HCT116 (cell line): ENCODE data around the gene HDAC5. TPM values are rescaled to one million over a fixed set of nuclear protein-coding genes. Genes with fewer than 3 reads are reported as not detected.
A peak's percentile ranks its signal among the peaks of the same experiment; 100 is the strongest.

Experiments used
- ATAC-seq: fragments of 200-7000 bp; cut with Tn5 transposase; 2 replicates; pipeline ENCODE4 v1.9.1; 2020; ENCODE audit warnings: mild to moderate bottlenecking, moderate library complexity
- BruUV-seq: library from RNA; stranded (reverse); fragments of 400-500 nt; replicated peaks from 2 replicates; lab custom pipeline; 2021; lab: Mats Ljungman, UMichigan
- CTCF ChIA-PET: fragments of 300-600 bp; sonication (Branson Sonifier 250); formaldehyde crosslinking; loops from one replicate; lab custom pipeline; 2021; ENCODE audit warnings: antibody characterized with exemption; lab: Charles Lee
- POLR2A ChIA-PET: fragments of 300-600, 350-600 bp; sonication (Branson Sonifier 250); formaldehyde crosslinking; loops from one replicate; lab custom pipeline; 2021; ENCODE audit warnings: antibody characterized with exemption; lab: Charles Lee
- RAD21 ChIA-PET, 2 experiments: fragments of 300-600 bp; sonication (Branson Sonifier 250); formaldehyde crosslinking; loops; one replicate each; lab custom pipeline; 2023; ENCODE audit warnings: low total read pairs in 2 of 2; ENCODE audit not compliant: uncharacterized antibody in 2 of 2, unreplicated experiment in 2 of 2, low non-redundant PET in 1 of 2; lab: Charles Lee
- DNase-seq: peaks from one replicate; pipeline ENCODE4 v3.0.0-alpha.2; 2010; ENCODE audit warnings: low read depth, low spot score
- H2AFZ ChIP-seq: fragments of 200-600 bp; shearing (Covaris generic), sonication (generic); 2 replicates; pipeline ENCODE4 v1.6.1; 2017; ENCODE audit warnings: low read depth, mixed run types, mixed read lengths, antibody characterized with exemption, low read length; ENCODE audit not compliant: poor library complexity, severe bottlenecking
- H3K27ac ChIP-seq: 2 replicates; pipeline ENCODE4 v1.5.1; 2012; ENCODE audit warnings: low read depth, low read length
- H3K27me3 ChIP-seq: fragments of 200-600 bp; sonication (generic); 2 replicates; pipeline ENCODE4 v1.6.1; 2016; ENCODE audit warnings: mixed run types, low read length, mixed read lengths; ENCODE audit not compliant: insufficient read depth
- H3K36me3 ChIP-seq, 2 experiments: fragments of 200-500 bp in 1 of 2; fragments of 200-600 bp in 1 of 2; sonication (Bioruptor generic) in 1 of 2; sonication (generic) in 1 of 2; 2 replicates each; pipeline versions ENCODE4 v1.5.1 to v1.6.1; 2014 to 2016; ENCODE audit warnings: low read length in 2 of 2, inconsistent platforms in 1 of 2, mixed read lengths in 1 of 2, mixed run types in 1 of 2; ENCODE audit not compliant: insufficient read depth in 2 of 2, control insufficient read depth in 1 of 2
- H3K4me1 ChIP-seq, 2 experiments: fragments of 200-600 bp in 1 of 2; sonication (generic) in 1 of 2; 2 replicates each; pipeline versions ENCODE4 v1.5.1 to v1.6.1; 2012 to 2017; ENCODE audit warnings: low read length in 2 of 2, inconsistent platforms in 1 of 2, mild to moderate bottlenecking in 1 of 2, mixed read lengths in 1 of 2, mixed run types in 1 of 2, moderate library complexity in 1 of 2; ENCODE audit not compliant: insufficient read depth in 2 of 2, control insufficient read depth in 1 of 2
- H3K4me2 ChIP-seq: fragments of 200-600 bp; sonication (generic); 2 replicates; pipeline ENCODE4 v1.6.1; 2017; ENCODE audit warnings: mixed run types, low read length, mixed read lengths
- H3K4me3 ChIP-seq, 2 experiments: fragments of 200-600 bp in 1 of 2; sonication (generic) in 1 of 2; replicated peaks in 1 of 2; 2 replicates each; pipeline ENCODE4 v1.5.1; 2011 to 2016; ENCODE audit warnings: low read length in 2 of 2, control low read depth in 1 of 2, low read depth in 1 of 2, mild to moderate bottlenecking in 1 of 2, mixed read lengths in 1 of 2, mixed run types in 1 of 2
- H3K79me2 ChIP-seq: fragments of 200-600 bp; sonication (generic); 2 replicates; pipeline ENCODE4 v1.6.1; 2017; ENCODE audit warnings: mild to moderate bottlenecking, mixed run types, low read length, moderate library complexity, mixed read lengths; ENCODE audit not compliant: insufficient read depth
- H3K9ac ChIP-seq: fragments of 200-600 bp; sonication (generic); 2 replicates; pipeline ENCODE4 v1.6.1; 2016; ENCODE audit warnings: low read length, mixed read lengths
- H3K9me2 ChIP-seq: fragments of 200-600 bp; sonication (generic), shearing (Covaris generic); 2 replicates; pipeline ENCODE4 v1.6.1; 2017; ENCODE audit warnings: mixed run types, mild to moderate bottlenecking, moderate library complexity; ENCODE audit not compliant: insufficient read depth
- H3K9me3 ChIP-seq, 2 experiments: fragments of 200-500 bp in 1 of 2; fragments of 200-600 bp in 1 of 2; sonication (Bioruptor generic) in 1 of 2; sonication (generic) in 1 of 2; 2 replicates each; pipeline ENCODE4 v1.6.1; 2014 to 2017; ENCODE audit warnings: low read length in 2 of 2, mixed read lengths in 2 of 2, inconsistent platforms in 1 of 2, low read depth in 1 of 2, mild to moderate bottlenecking in 1 of 2, mixed run types in 1 of 2, moderate library complexity in 1 of 2; ENCODE audit not compliant: control insufficient read depth in 1 of 2, insufficient read depth in 1 of 2
- H4K20me1 ChIP-seq: fragments of 200-600 bp; sonication (generic), shearing (Covaris generic); 2 replicates; pipeline ENCODE4 v1.6.1; 2017; ENCODE audit warnings: mixed run types, mild to moderate bottlenecking, moderate library complexity; ENCODE audit not compliant: insufficient read depth
- ELF1 ChIP-seq: IDR thresholded peaks from 2 replicates; pipeline ENCODE4 v1.6.1; 2012; ENCODE audit warnings: low read depth, borderline replicate concordance
- JUND ChIP-seq: IDR thresholded peaks from 2 replicates; pipeline ENCODE4 v1.6.1; 2012
- POLR2A ChIP-seq: IDR thresholded peaks from 2 replicates; pipeline ENCODE4 v1.7.0; 2011; ENCODE audit warnings: borderline replicate concordance; ENCODE audit not compliant: insufficient read depth, insufficient read length; ENCODE audit errors: extremely low read depth
- SIN3A ChIP-seq: IDR thresholded peaks from 2 replicates; pipeline ENCODE4 v1.6.1; 2012; ENCODE audit warnings: low read depth
- SP1 ChIP-seq: IDR thresholded peaks from 2 replicates; pipeline ENCODE4 v1.6.1; 2012; ENCODE audit warnings: low read depth
- TCF7L2 ChIP-seq: IDR thresholded peaks from 2 replicates; pipeline ENCODE4 v1.7.0; 2011; ENCODE audit warnings: borderline replicate concordance, inconsistent platforms; ENCODE audit not compliant: insufficient read depth, insufficient read length; ENCODE audit errors: extremely low read depth
- ZBTB33 ChIP-seq: IDR thresholded peaks from 2 replicates; pipeline ENCODE4 v1.6.1; 2011; ENCODE audit warnings: mild to moderate bottlenecking, low read length, moderate library complexity; ENCODE audit not compliant: insufficient replicate concordance; ENCODE audit errors: extremely low read depth
- ZFX ChIP-seq: fragments of 450-650 bp; IDR thresholded peaks from 2 replicates; pipeline ENCODE4 v1.6.1; 2017
- intact Hi-C: fragments of 100-400 bp; cut with micrococcal nuclease; formaldehyde crosslinking; loops from 2 replicates; pipeline ENCODE4 v1.10.0; 2022
- total RNA-seq: library from RNA; stranded (reverse); gene quantifications from one replicate; pipeline ENCODE4 v1.2.1, GENCODE V29; 2021; ENCODE audit not compliant: unreplicated experiment

The HDAC5 gene
- total RNA-seq, 1 experiment from 2014 or later: 32.9 TPM

- ChIA-PET POLR2A (no interaction called here), CTCF (no interaction called here), RAD21 (no interaction called here)
- TF ChIP-seq ZFX: no peak
- no peak for TF ChIP-seq SP1
- no peak for TF ChIP-seq ZBTB33
- no peak for TF ChIP-seq ELF1
- no peak for TF ChIP-seq TCF7L2
- TF ChIP-seq SIN3A: no peak
- TF ChIP-seq POLR2A: no peak
- no peak for TF ChIP-seq JUND
- DNase-seq (no peak), ATAC-seq (no peak)
- 0 out of 2 replicates have a peak overlapping the region, but pooled peaks have one; percentile 6 for H3K9ac ChIP-seq
- no peaks in the 10 kb centered on the region for H3K9me2 ChIP-seq
- H4K20me1 ChIP-seq: no peaks in the 10 kb centered on the region
- H3K4me2 ChIP-seq: no peak overlapping the region
- peaks cover 12 to 26% of the 10 kb centered on the region in 2 experiments for H3K4me1 ChIP-seq
- H3K4me3 ChIP-seq: no peak overlapping the region
- no peak overlapping the region; the same call in 1 of the 2 replicates for H3K27ac ChIP-seq
- H3K9me3 ChIP-seq: no peaks in the 10 kb centered on the region
- no TSS peak for BruUV-seq
- intact Hi-C loops: no loop called here
- peaks cover 10 to 12% of the 10 kb centered on the region in 2 experiments; a peak in 2 of 4 replicates for H3K36me3 ChIP-seq
- H2AFZ ChIP-seq: no peak overlapping the region
- no peaks in the 10 kb centered on the region for H3K27me3 ChIP-seq
- H3K79me2 ChIP-seq: peaks cover 22% of the 10 kb centered on the region
Observed at GRCh38 chr17:44074231-44074910, 49.1 kb downstream of the HDAC5 start.
